ENCODE measurements around the gene RHO. TPM values are rescaled to one million over a fixed set of nuclear protein-coding genes. Genes with fewer than 3 reads are reported as not detected.

The RHO gene
- total RNA-seq, 2 donors from 2014 or later: 0.22 to 0.26 TPM

GRCh38 chr3:129581623-129582022, 53.2 kb downstream of the RHO start:
- H3K4me3 ChIP-seq (ENCODE audit: low read length): no peak overlapping the region
- H3K9me3 ChIP-seq (ENCODE audit: control insufficient read depth, low read length): no peaks in the 10 kb centered on the region
- H3K36me3 ChIP-seq (ENCODE audit: control insufficient read depth, insufficient read depth, low read length): peaks cover 3% of the 10 kb centered on the region
- no peak overlapping the region for H3K9ac ChIP-seq (ENCODE audit: extremely low read depth, low read length, poor library complexity, severe bottlenecking)
- Mint-ChIP-seq H3K36me3 (ENCODE audit: low read depth) (peaks cover 13% of the 10 kb centered on the region), H3K27ac (no peak overlapping the region), H3K4me3 (no peak overlapping the region), H3K9me3 (no peaks in the 10 kb centered on the region), H3K27me3 (ENCODE audit: insufficient read depth) (no peaks in the 10 kb centered on the region), H3K4me1 (peaks cover 4% of the 10 kb centered on the region)
- TF ChIP-seq CTCF (conservative IDR thresholded peaks at IDR 0.05): no peak
- no peak overlapping the region for H3K27ac ChIP-seq (ENCODE audit: low read depth, low read length)
- no peaks in the 10 kb centered on the region for H3K27me3 ChIP-seq (ENCODE audit: control insufficient read depth, insufficient read depth, low read length, poor library complexity, severe bottlenecking)
- peaks cover 3% of the 10 kb centered on the region for H3K4me1 ChIP-seq (ENCODE audit: control insufficient read depth, insufficient read depth, low read length)
- DNase-seq: no peak
- WGBS, 2 experiments (ENCODE audit: insufficient coverage in 1 of 2, insufficient read length in 1 of 2): 93% methylated on average over 7 to 8 of the region's 8 CpGs

DNA sequence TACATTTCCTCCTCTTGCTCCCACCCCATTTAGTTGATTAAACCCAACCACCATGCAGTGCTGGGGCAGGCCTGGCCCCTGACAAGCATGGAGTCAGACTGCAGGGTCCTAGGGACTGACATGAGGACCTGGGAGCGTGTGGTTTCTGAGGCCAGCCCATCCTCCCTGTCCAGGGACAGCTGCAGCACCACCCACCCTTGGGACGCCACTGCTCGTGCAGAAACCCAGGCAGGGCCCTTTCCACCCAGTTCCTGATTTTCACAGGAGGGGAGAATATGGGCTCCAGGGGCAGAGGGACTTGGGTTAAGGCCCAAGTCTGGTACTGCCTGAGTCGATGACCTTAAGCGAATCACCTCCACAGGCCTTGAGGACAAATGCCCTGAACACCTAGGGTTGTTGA, 54.4 kb downstream of the RHO start:
- Histone ChIP-seq H3K27ac (ENCODE audit: low read depth, low read length) (no peak overlapping the region), H3K27me3 (ENCODE audit: control insufficient read depth, insufficient read depth, low read length, poor library complexity, severe bottlenecking) (no peaks in the 10 kb centered on the region), H3K4me1 (ENCODE audit: control insufficient read depth, insufficient read depth, low read length) (no peaks in the 10 kb centered on the region), H3K9me3 (ENCODE audit: control insufficient read depth, low read length) (no peaks in the 10 kb centered on the region), H3K4me3 (ENCODE audit: low read length) (no peak overlapping the region), H3K36me3 (ENCODE audit: control insufficient read depth, insufficient read depth, low read length) (peaks cover 3% of the 10 kb centered on the region), H3K9ac (ENCODE audit: extremely low read depth, low read length, poor library complexity, severe bottlenecking) (no peak overlapping the region)
- WGBS, 2 experiments (ENCODE audit: insufficient coverage in 1 of 2, insufficient read length in 1 of 2): 98 to 100% methylated on average over 5 of the region's 5 CpGs
- H3K4me1 Mint-ChIP-seq: no peaks in the 10 kb centered on the region
- DNase-seq: no peak
- no peak for TF ChIP-seq CTCF (conservative IDR thresholded peaks at IDR 0.05)
- no peaks in the 10 kb centered on the region for H3K27me3 Mint-ChIP-seq (ENCODE audit: insufficient read depth)
- no peaks in the 10 kb centered on the region for H3K9me3 Mint-ChIP-seq
- no peak overlapping the region for H3K27ac Mint-ChIP-seq
- peaks cover 16% of the 10 kb centered on the region for H3K36me3 Mint-ChIP-seq (ENCODE audit: low read depth)
- no peak overlapping the region for H3K4me3 Mint-ChIP-seq

GRCh38 chr3:129583289-129583688, 54.9 kb downstream of the RHO start:
- Histone ChIP-seq H3K27me3 (ENCODE audit: control insufficient read depth, insufficient read depth, low read length, poor library complexity, severe bottlenecking) (no peaks in the 10 kb centered on the region), H3K9ac (ENCODE audit: extremely low read depth, low read length, poor library complexity, severe bottlenecking) (no peak overlapping the region), H3K9me3 (ENCODE audit: control insufficient read depth, low read length) (no peaks in the 10 kb centered on the region), H3K4me1 (ENCODE audit: control insufficient read depth, insufficient read depth, low read length) (no peaks in the 10 kb centered on the region), H3K4me3 (ENCODE audit: low read length) (no peak overlapping the region), H3K27ac (ENCODE audit: low read depth, low read length) (no peak overlapping the region), H3K36me3 (ENCODE audit: control insufficient read depth, insufficient read depth, low read length) (peaks cover 3% of the 10 kb centered on the region)
- Mint-ChIP-seq H3K9me3 (no peaks in the 10 kb centered on the region), H3K27me3 (ENCODE audit: insufficient read depth) (no peaks in the 10 kb centered on the region), H3K4me1 (no peaks in the 10 kb centered on the region), H3K36me3 (ENCODE audit: low read depth) (peaks cover 17% of the 10 kb centered on the region), H3K4me3 (no peak overlapping the region), H3K27ac (no peak overlapping the region)
- WGBS, 2 experiments (ENCODE audit: insufficient coverage in 1 of 2, insufficient read length in 1 of 2): 93% methylated on average over 6 to 9 of the region's 9 CpGs
- no peak for DNase-seq
- no peak for TF ChIP-seq CTCF (conservative IDR thresholded peaks at IDR 0.05)
